Heart left ventricle (tissue), 16 donors: Measurements from ENCODE around the gene LITAF. TPM values are rescaled to one million over a fixed set of nuclear protein-coding genes. Genes with fewer than 3 reads are reported as not detected.

Experiments used
- ATAC-seq, 4 donors: fragments of 200-7000 bp; cut with Tn5 transposase; one replicate each; pipeline ENCODE4 v1.9.1; 2020 to 2022; ENCODE audit warnings: moderate library complexity in 4 of 4, mild to moderate bottlenecking in 3 of 4, moderate number of reproducible peaks in 1 of 4
- DNase-seq, 5 donors: peaks; one replicate each; pipeline ENCODE4 v3.0.0-alpha.2; 2020
- H3K27ac ChIP-seq, 12 donors: fragments of 200-600 bp; sonication (generic) in 4 of 12; one replicate each; pipeline versions ENCODE4 v1.5.0 to v1.8.0; 2016 to 2022; ENCODE audit warnings: mild to moderate bottlenecking in 2 of 12
- H3K27me3 ChIP-seq, 9 donors: fragments of 200-600 bp; sonication (generic) in 2 of 9; one replicate each; pipeline versions ENCODE4 v1.5.1 to v1.8.0; 2016 to 2022; ENCODE audit warnings: mild to moderate bottlenecking in 3 of 9
- H3K36me3 ChIP-seq, 9 donors: fragments of 200-600 bp; sonication (generic) in 2 of 9; one replicate each; pipeline versions ENCODE4 v1.5.0 to v1.8.0; 2018 to 2022; ENCODE audit warnings: mild to moderate bottlenecking in 2 of 9
- H3K4me1 ChIP-seq, 12 donors: fragments of 200-600 bp; sonication (generic) in 4 of 12; one replicate each; pipeline versions ENCODE4 v1.5.0 to v1.8.0; 2016 to 2022; ENCODE audit warnings: mild to moderate bottlenecking in 3 of 12
- H3K4me3 ChIP-seq, 12 donors: fragments of 200-600 bp; sonication (generic) in 4 of 12; one replicate each; pipeline versions ENCODE4 v1.5.0 to v1.8.0; 2017 to 2022; ENCODE audit warnings: mild to moderate bottlenecking in 9 of 12, moderate library complexity in 4 of 12
- H3K9me3 ChIP-seq, 12 donors: fragments of 200-600 bp; sonication (generic) in 4 of 12; one replicate each; pipeline versions ENCODE4 v1.5.0 to v1.8.0; 2016 to 2022; ENCODE audit warnings: mild to moderate bottlenecking in 1 of 12
- CTCF ChIP-seq, 12 donors: fragments of 200-600 bp; sonication (generic) in 4 of 12; IDR thresholded peaks; one replicate each; pipeline versions ENCODE4 v1.5.0 to v1.8.0; 2018 to 2022; ENCODE audit warnings: antibody characterized with exemption in 12 of 12, mild to moderate bottlenecking in 5 of 12
- POLR2A ChIP-seq, 2 donors: fragments of 450-650 bp; IDR thresholded peaks; one replicate each; pipeline ENCODE4 v1.6.1; 2017; ENCODE audit warnings: antibody characterized with exemption in 2 of 2, mild to moderate bottlenecking in 2 of 2, moderate library complexity in 2 of 2
- WGBS, 4 donors: extraction: QIAGEN DNeasy Blood & Tissue Kit in 2 of 4; methylation state at CpG; one replicate each; pipeline versions ENCODE4 v1.1.5 to v1.1.7; 2013 to 2018; 5-methylcytosine and 5-hydroxymethylcytosine counted together
- intact Hi-C, 10 donors: fragments of 100-400 bp; cut with DNase I; formaldehyde crosslinking; loops; one replicate each; pipeline versions ENCODE4 v1.11.1 to v1.14.2; 2022
- polyA plus RNA-seq, 2 donors: library from polyadenylated mRNA; stranded (reverse); fragments of 200-250 nt; gene quantifications; one replicate each; pipeline ENCODE4 v1.2.3, GENCODE V29; 2013
- total RNA-seq, 9 donors: library from RNA; depleted of rRNA in 2 of 9; stranded (reverse); fragments of >200 nt in 2 of 9; fragmentation: NEBNext Ultra II Directional in 3 of 9; extraction: Animal tissue kit (Norgen Biotek cat#: 25700) in 3 of 9; gene quantifications; one replicate each; pipeline versions ENCODE4 v1.1.0 to v1.2.4, GENCODE V29; 2016 to 2023
- donor health status: ischemic (EF 13 %, LVEDD 7.1; RV severe dilation, severe dysfunction).
- donor health status: healthy with polysubstance abuse.
- donor health status: DM: no; HTN: yes; CAD: no.
- donor health status: DM: no; HTN: no; CAD: no.
- donor health status: ischemic (EF 25% LVEDD 6.9; RV normal size, moderate dysfunction).
- donor health status: ischemic (EF 25% LVEDD 5.7; RV mildly dilated, moderate dysfunction).
- donor health status: healthy.
- donor health status: DM: yes; HTN: yes; CAD: no.
- donor health status: ischemic (EF 35%, LVEDD 5.7; RV mildly dilated, moderate dysfunction).
- donor health status: nonischemic (EF 11% LVEDD 7.7; RV severe dilation, severe dysfunction).
- donor health status: DM: yes; HTN: yes; CAD: no.
- donor health status: PGD.
- donor health status: ischemic (EF 29% LVEDD 5.4; RV normal size, mild dysfunction).
- donor health status: nonischemic (EF 23%, LVEDD 6.1; RV moderate dilation, normal function).

Gene LITAF
- total and polyA plus RNA-seq, 11 donors: 12.2 to 133 (median 46.5) TPM

- no peak for DNase-seq
- no peak for ATAC-seq
- Histone ChIP-seq H3K9me3 (no peaks in the 10 kb centered on the region), H3K27ac (no peak overlapping the region), H3K27me3 (no peaks in the 10 kb centered on the region), H3K4me1 (peaks cover 0 to 35% (median 3%) of the 10 kb centered on the region in 12 donors), H3K4me3 (no peak overlapping the region), H3K36me3 (peaks cover 0 to 41% (median 0%) of the 10 kb centered on the region in 9 donors)
- TF ChIP-seq CTCF (IDR thresholded peaks at IDR 0.05) (no peak), POLR2A (IDR thresholded peaks at IDR 0.05) (no peak)
- 78 to 85% (median 81%) methylated on average over 5 of the region's 5 CpGs for WGBS, 4 donors
- intact Hi-C loops: no loop called here
These were observed 15.9 kb downstream of the LITAF start for GRCh38 chr16:11570806-11571205.

GRCh38 chr16:11570258-11570657 is 16.5 kb downstream of the LITAF start:
- H3K4me3 ChIP-seq: no peak overlapping the region
- WGBS, 4 donors: 92 to 97% (median 93%) methylated on average over 6 of the region's 6 CpGs
- DNase-seq (no peak), ATAC-seq (no peak)
- H3K27ac ChIP-seq: no peak overlapping the region
- intact Hi-C loops: no loop called here
- TF ChIP-seq CTCF (IDR thresholded peaks at IDR 0.05): no peak
- TF ChIP-seq POLR2A (IDR thresholded peaks at IDR 0.05): no peak
- H3K4me1 ChIP-seq: peaks cover 0 to 29% (median 3%) of the 10 kb centered on the region in 12 donors
- peaks cover 0 to 40% (median 0%) of the 10 kb centered on the region in 9 donors for H3K36me3 ChIP-seq
- no peaks in the 10 kb centered on the region for H3K9me3 ChIP-seq
- no peaks in the 10 kb centered on the region for H3K27me3 ChIP-seq

- Histone ChIP-seq H3K4me3 (no peak overlapping the region), H3K27ac (no peak overlapping the region), H3K9me3 (no peaks in the 10 kb centered on the region), H3K27me3 (no peaks in the 10 kb centered on the region), H3K4me1 (peaks cover 0 to 30% (median under 1%) of the 10 kb centered on the region in 12 donors), H3K36me3 (peaks cover 0 to 39% (median 0%) of the 10 kb centered on the region in 9 donors)
- TF ChIP-seq POLR2A (IDR thresholded peaks at IDR 0.05): no peak
- no peak for TF ChIP-seq CTCF (IDR thresholded peaks at IDR 0.05)
- ATAC-seq (no peak), DNase-seq (no peak)
- intact Hi-C loops: no loop called here
- 93 to 96% (median 94%) methylated on average over 9 of the region's 9 CpGs for WGBS, 4 donors
These were observed 20.3 kb downstream of the LITAF start for GRCh38 chr16:11566398-11566797.

GRCh38 chr16:11565665-11566064 is 21.1 kb downstream of the LITAF start:
- ATAC-seq (no peak), DNase-seq (no peak)
- Histone ChIP-seq H3K27ac (no peak overlapping the region), H3K27me3 (no peaks in the 10 kb centered on the region), H3K4me1 (peaks cover 0 to 31% (median 2%) of the 10 kb centered on the region in 12 donors), H3K4me3 (no peak overlapping the region), H3K36me3 (peaks cover 0 to 44% (median 0%) of the 10 kb centered on the region in 9 donors), H3K9me3 (no peaks in the 10 kb centered on the region)
- intact Hi-C loops: no loop called here
- 90 to 95% (median 94%) methylated on average over 11 of the region's 11 CpGs for WGBS, 4 donors
- TF ChIP-seq CTCF (IDR thresholded peaks at IDR 0.05): no peak
- TF ChIP-seq POLR2A (IDR thresholded peaks at IDR 0.05): no peak
